ENCODE measurements around the gene HTN3. TPM values are rescaled to one million over a fixed set of nuclear protein-coding genes. Genes with fewer than 3 reads are reported as not detected.
"Not testable (repeated sequence)": the region's sequence is repeated elsewhere in the genome, so short reads cannot be mapped to it uniquely, and the experiment has no call there.

The HTN3 gene
- total RNA-seq (2014; rRNA removed; shearing (Covaris generic)): 42.2 and 49.0 TPM in 2 replicates
- 5.2 and 10.1 TPM in 2 replicates for polyA plus RNA-seq (2015; cell fraction: cytosol; rRNA removed)
- 5.0 and 7.0 TPM in 2 replicates for polyA plus RNA-seq (2015; cell fraction: nucleus; rRNA removed)

DNA sequence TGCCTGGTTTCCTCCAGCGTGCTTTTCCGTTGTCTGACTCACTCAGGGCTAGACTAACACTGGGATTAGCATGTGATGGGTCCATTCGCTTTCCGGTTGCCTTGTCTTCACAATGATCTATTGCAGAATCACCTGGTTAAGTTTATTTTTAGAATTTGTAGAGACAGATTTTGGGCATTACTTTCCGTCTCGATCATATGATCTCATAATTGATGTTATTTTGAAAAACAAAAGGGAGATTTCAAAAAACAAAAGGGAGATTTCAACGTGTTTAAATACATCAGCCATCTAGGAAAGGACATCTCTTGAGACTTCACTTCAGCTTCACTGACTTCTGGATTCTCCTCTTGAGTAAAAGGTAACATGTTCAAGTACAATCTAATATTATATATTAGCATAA is at the start of gene HTN3:
TSS of gene HTN3 (plus strand) at position 301 of the 400 bp plus-strand sequence. CDS start 2,282 bp downstream, outside the sequence.
- in situ Hi-C loops (cut with HindIII; ENCODE audit: low pct_unique_long_range_greater_than_20kb, low sequenced_read_pairs); DNase-seq (ENCODE audit: low read depth, low spot score): not testable (repeated sequence)

DNA sequence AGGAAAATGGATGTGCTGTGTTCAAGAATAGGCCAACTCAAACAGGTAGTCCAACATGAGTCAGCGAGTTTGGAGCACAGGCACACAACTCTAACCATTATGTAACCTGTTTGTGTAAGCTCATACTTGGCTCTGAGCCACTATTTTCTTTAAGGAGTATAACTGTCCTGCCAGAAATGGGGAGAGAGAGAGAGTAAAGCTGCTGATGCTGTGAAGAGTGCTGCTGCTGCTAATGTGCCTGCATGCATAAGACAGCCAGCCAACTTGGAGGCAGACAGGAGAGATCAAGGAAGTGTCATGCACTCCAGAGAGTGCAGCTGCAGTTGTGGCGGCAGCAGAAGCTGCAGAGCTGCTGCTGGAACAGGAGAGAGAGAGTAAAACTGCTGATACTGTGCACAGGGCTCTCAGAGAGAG is 44.2 kb upstream of the HTN3 start:
- in situ Hi-C loops (cut with HindIII; ENCODE audit: low pct_unique_long_range_greater_than_20kb, low sequenced_read_pairs): no loop called here
- peak; percentile 2 for DNase-seq (ENCODE audit: low read depth, low spot score)

DNA sequence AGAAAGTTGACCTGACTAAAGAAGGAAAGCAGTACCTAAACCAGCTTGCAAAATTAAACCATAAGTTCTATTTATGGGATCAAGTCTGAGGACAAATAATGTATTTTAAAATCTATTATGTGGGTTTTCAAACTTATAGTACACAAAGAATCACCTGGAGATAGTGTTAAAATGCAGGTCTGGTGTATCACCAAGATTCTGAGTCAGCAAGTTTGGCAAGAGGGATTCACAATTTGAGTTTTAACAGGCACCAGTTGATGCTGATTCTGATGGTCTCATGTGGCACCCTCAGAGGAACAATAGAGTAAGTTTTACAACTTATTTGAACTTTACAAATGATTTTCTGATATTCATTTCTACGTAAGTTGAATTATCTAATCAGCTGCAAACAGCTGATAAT is 41.6 kb upstream of the HTN3 start:
- in situ Hi-C loops (cut with HindIII; ENCODE audit: low pct_unique_long_range_greater_than_20kb, low sequenced_read_pairs): no loop called here

DNA sequence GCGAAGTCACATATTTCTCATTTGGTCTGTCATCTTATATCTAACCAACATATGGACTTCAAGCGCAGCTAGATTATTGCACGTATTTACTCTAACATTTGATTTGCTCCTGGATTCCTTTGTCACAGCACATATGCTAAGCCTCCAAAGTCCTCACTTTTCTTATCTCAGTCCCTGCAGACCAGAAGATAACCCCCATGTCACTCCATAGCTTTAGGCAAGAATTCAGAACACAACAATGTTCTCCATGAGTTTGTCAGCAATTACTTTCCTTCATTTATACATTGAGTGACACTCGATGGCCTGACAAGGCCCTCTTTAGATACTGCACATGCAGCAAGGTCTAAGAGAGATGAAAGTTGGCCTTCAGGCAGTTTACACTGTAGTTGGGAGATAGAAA is 37.2 kb upstream of the HTN3 start:
- in situ Hi-C loops (cut with HindIII; ENCODE audit: low pct_unique_long_range_greater_than_20kb, low sequenced_read_pairs): no loop called here
- no peak for DNase-seq (ENCODE audit: low read depth, low spot score)

More for the DNA sequence above, 41.6 kb upstream of the HTN3 start:
- no peak for DNase-seq (ENCODE audit: low read depth, low spot score)

DNA sequence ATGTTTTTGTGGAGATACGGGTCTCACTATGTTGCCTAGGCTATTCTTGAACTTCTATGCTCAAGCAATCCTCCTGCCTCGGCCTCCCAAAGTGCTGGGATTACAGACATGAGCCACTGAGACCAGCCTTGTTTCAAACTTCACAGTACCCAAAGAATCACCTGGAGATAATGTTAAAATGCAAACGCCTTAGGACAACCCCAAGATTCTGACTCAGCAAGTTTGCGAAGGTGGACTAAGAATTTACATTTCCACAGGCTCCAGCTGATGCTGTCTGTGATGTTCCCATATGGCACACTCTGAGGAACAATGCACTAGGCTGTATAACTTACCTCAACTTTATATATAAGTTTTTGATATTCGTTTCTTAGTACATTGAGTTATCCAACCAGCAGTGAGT is 33.5 kb upstream of the HTN3 start:
- in situ Hi-C loops (cut with HindIII; ENCODE audit: low pct_unique_long_range_greater_than_20kb, low sequenced_read_pairs): no loop called here
- no peak for DNase-seq (ENCODE audit: low read depth, low spot score)

DNA sequence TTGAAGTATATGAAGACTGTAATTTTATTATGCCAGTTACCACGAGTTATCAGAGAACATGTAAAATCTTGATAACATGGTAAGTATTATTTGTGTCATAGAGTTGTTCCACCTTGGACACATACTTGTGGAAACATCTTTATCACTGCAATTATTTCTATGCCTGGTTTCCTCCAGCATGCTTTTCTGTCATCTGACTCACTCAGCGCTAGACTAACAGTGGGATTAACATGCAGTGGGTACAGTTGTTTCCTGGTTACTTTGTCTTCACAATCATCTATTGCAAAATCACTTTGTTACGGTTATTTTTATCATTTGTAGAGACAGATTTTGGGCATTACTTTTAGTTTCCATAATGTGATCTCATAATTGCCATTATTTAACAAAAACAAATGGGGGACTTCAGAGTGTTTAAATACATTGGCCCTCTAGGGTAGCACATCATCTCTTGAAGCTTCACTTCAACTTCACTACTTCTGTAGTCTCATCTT is 32.7 kb upstream of the HTN3 start, which contains the start of gene STATH:
TSS of gene STATH (plus strand) at position 441 of the 491 bp plus-strand sequence. CDS start 2,472 bp downstream, outside the sequence.
- no peak for DNase-seq (ENCODE audit: low read depth, low spot score)
- in situ Hi-C loops (cut with HindIII; ENCODE audit: low pct_unique_long_range_greater_than_20kb, low sequenced_read_pairs): no loop called here

DNA sequence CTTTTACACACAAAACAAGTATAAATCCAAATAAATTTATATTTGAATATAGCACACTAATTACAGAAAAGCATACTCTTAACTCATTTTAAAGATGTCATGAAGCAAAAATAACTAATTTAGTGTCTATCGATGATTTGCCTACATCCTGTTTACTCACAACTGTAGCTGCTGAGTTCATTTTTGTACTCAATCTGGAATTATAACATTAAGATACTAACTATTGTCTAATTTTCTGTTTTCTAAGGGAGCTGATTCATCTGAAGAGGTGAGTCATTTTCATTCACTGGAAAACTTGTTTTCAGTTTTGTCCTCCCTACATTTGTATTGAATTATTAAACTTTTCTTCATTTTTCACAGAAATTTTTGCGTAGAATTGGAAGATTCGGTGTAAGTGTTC is 28.8 kb upstream of the HTN3 start:
- no peak for DNase-seq (ENCODE audit: low read depth, low spot score)

DNA sequence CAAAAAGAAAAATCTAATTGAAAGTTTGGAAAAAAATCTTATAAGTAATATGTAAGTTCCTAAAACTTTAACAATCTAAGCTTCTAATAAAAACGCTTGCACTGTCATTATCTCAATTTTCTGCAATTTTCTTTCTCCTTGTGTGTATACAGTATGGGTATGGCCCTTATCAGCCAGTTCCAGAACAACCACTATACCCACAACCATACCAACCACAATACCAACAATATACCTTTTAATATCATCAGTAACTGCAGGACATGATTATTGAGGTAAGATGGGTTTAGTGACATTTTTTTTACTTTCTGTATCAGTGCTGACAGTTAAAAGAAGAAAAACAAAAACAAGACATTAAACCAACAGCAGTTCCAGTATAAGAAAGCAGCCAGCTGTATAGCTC is 27.5 kb upstream of the HTN3 start:
- in situ Hi-C loops (cut with HindIII; ENCODE audit: low pct_unique_long_range_greater_than_20kb, low sequenced_read_pairs): no loop called here
- DNase-seq (ENCODE audit: low read depth, low spot score): no peak

More for the DNA sequence above, 28.8 kb upstream of the HTN3 start:
- in situ Hi-C loops (cut with HindIII; ENCODE audit: low pct_unique_long_range_greater_than_20kb, low sequenced_read_pairs): no loop called here

DNA sequence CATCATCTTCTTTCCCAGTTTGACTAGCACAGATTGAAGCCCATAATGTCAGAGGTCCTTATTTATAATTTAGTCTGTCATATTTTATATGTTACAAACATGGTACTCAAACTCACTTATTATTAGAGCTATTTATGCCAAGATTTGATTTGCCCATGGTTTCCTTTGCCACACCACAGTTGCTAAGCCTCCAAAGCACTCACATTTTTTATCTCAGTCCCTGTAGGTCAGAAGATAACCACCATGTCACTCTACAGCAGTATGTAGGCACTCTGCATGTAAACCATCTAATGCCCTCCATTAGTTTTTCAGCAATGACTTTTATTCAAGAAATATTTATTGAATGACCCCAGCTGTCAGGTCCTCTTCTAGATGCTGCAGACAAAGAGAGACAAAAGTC is 25.8 kb upstream of the HTN3 start:
- in situ Hi-C loops (cut with HindIII; ENCODE audit: low pct_unique_long_range_greater_than_20kb, low sequenced_read_pairs): no loop called here
- DNase-seq (ENCODE audit: low read depth, low spot score): no peak

DNA sequence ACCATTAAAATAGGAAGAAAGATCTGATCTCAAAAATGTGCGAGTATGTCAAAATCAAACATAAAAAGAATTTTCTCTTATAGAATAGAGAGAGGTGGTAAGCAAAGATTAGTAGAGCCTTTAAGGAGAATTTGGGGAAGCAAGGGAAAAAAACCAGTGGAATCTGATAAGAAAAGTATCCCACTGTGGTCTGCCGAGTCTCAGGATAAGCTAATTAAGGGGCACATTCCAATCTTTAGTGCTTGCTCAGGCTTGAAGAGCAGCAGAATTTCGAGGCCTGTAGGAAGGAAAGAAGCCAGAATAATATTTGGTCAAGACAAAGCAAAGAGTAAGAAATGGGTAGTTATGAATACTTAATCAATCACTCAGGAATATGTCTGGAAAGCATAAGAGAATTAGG is 19.5 kb upstream of the HTN3 start:
- DNase-seq (ENCODE audit: low read depth, low spot score): no peak
- in situ Hi-C loops (cut with HindIII; ENCODE audit: low pct_unique_long_range_greater_than_20kb, low sequenced_read_pairs): no loop called here

DNA sequence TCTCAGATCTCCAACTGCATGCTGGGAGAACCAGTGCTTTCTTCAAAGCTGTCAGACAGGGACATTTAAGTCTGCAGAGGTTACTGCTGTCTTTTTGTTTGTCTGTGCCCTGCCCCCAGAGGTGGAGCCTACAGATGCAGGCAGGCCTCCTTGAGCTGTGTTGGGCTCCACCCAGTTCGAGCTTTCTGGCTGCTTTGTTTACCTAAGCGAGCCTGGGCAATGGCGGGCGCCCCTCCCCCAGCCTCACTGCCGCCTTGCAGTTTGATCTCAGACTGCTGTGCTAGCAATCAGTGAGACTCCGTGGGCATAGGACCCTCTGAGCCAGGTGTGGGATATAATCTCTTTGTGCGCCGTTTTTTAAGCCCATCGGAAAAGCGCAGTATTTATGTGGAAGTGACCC is 9.3 kb upstream of the HTN3 start:
- in situ Hi-C loops (cut with HindIII; ENCODE audit: low pct_unique_long_range_greater_than_20kb, low sequenced_read_pairs); DNase-seq (ENCODE audit: low read depth, low spot score): not testable (repeated sequence)

DNA sequence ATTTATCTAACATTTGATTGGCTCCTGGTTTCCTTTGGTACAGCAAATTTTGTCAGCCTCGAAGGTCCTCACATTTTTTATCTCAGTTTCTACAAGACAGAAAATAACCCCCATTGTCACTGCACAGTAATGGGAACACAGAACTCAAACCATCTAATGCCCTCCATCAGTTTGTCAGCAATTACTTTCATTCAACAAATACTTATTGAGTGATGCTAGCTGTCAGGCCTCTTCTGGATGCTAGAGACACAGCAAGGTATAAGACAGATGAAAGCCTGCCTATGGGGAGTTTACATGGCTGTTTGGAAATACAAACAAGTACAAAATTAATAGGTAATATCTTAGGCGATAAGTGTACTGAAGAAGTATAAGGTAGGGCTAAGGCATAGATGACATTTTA is 5.0 kb upstream of the HTN3 start:
- in situ Hi-C loops (cut with HindIII; ENCODE audit: low pct_unique_long_range_greater_than_20kb, low sequenced_read_pairs): no loop called here
- no peak for DNase-seq (ENCODE audit: low read depth, low spot score)

DNA sequence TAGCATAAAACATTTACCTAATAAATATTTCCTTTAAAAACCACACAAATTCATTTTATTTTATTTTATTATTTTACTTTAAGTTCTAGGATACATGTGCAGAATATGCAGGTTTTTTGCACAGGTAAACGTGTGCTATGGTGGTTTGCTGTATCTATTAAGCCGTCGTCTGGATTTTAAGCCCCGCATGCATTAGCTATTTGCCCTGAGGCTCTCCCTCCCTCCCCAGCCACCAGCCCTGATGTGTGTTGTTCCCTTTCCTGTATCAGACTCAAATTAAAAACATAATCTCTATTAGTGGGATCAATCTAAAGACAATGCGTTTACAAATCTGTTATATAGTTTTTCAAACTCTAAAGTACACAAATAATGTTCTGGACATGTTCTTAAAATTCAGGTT is 1.2 kb upstream of the HTN3 start:
- in situ Hi-C loops (cut with HindIII; ENCODE audit: low pct_unique_long_range_greater_than_20kb, low sequenced_read_pairs): no loop called here
- DNase-seq (ENCODE audit: low read depth, low spot score): no peak

DNA sequence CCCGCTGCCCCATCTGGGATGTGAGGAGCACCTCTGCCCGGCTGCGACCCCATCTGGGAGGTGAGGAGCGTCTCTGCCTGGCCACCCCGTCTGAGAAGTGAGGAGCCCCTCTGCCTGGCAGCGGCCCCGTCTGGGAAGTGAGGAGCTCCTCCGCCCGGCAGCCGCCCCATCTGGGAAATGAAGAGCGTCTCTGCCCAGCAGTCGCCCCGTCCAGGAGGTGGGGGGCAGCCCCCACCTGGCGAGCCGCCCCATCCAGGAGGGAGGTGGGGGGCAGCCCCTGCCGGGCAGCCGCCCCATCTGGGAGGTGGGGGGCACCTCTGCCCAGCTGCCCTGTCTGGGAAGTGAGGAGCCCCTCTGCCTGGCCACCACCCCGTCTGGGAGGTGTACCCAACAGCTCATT is 9.3 kb downstream of the HTN3 start:
- in situ Hi-C loops (cut with HindIII; ENCODE audit: low pct_unique_long_range_greater_than_20kb, low sequenced_read_pairs); DNase-seq (ENCODE audit: low read depth, low spot score): not testable (repeated sequence)

DNA sequence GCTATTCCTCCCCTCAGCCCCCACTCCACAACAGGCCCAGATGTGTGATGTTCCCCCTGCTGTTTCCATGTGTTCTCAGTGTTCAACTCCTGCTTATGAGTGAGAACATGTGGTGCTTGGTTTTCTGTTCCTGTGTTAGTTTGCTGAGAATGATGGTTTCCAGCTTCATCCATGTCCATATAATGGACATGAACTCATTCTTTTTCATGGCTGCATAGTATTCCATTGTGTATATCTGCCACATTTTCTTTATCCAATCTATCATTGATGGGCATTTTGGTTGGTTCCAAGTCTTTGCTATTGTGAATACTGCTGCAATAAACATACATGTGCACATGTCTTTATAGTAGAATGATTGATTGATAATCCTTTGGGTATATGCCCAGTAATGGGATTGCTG is 11.7 kb downstream of the HTN3 start:
- DNase-seq (ENCODE audit: low read depth, low spot score); in situ Hi-C loops (cut with HindIII; ENCODE audit: low pct_unique_long_range_greater_than_20kb, low sequenced_read_pairs): not testable (repeated sequence)

DNA sequence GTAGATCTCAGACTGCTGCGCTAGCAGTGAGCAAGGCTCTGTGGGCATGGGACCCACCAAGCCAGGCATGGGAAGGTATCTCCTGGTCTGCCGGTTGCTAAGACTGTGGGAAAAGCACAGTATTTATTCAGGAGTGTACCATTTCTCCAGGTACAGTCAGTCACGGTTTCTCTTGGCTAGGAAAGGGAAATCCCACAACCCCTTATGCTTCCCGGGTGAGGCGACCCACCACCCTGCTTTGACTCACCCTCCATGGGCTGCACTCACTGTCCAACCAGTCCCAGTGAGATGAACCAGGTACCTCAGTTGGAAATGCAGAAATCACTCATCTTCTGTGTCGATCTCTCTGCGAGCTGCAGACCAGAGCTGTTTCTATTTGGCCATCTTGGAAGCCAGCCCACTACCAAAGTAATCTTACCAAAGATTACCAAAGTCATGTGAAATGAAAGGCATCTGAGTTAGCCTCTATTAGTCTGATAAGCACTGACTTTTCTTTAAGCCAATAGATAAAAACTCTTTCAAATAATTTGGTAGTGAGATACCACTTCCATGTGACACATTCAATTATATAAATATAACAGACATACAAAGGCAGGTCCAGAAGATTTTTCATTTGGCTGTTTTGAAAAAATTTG is 13.5 kb downstream of the HTN3 start:
- in situ Hi-C loops (cut with HindIII; ENCODE audit: low pct_unique_long_range_greater_than_20kb, low sequenced_read_pairs): no loop called here
- DNase-seq (ENCODE audit: low read depth, low spot score): no peak

DNA sequence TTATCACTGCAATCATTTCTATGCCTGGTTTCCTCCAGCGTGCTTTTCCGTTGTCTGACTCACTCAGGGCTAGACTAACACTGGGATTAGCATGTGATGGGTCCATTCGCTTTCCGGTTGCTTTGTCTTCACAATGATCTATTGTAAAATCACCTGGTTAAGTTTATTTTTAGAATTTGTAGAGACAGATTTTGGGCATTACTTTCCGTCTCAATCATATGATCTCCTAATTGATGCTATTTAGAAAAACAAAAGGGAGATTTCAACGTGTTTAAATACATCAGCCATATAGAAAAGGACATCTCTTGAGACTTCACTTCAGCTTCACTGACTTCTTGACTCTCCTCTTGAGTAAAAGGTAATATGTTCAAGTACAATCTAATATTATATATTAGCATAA is 21.9 kb downstream of the HTN3 start, which contains the start of gene HTN1:
TSS of gene HTN1 (plus strand) at position 301 of the 400 bp plus-strand sequence. CDS start 2,639 bp downstream, outside the sequence.
- DNase-seq (ENCODE audit: low read depth, low spot score): peak; percentile 54
- in situ Hi-C loops (cut with HindIII; ENCODE audit: low pct_unique_long_range_greater_than_20kb, low sequenced_read_pairs): not testable (repeated sequence)

DNA sequence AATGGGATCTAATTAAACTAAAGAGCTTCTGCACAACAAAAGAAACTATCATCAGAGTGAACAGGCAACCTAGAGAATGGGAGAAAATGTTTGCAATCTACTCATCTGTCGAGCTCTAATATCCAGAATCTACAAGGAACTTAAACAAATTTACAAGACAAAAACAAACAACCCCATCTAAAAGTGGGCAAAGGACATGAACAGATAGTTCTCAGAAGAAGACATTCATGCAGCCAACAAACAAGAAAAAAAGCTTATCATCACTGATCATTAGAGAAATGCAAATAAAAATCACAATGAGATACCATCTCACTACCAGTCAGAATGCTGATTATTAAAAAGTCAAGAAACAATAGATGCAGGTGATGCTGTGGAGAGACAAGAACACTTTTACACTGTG is 28.3 kb downstream of the HTN3 start:
- in situ Hi-C loops (cut with HindIII; ENCODE audit: low pct_unique_long_range_greater_than_20kb, low sequenced_read_pairs); DNase-seq (ENCODE audit: low read depth, low spot score): not testable (repeated sequence)

DNA sequence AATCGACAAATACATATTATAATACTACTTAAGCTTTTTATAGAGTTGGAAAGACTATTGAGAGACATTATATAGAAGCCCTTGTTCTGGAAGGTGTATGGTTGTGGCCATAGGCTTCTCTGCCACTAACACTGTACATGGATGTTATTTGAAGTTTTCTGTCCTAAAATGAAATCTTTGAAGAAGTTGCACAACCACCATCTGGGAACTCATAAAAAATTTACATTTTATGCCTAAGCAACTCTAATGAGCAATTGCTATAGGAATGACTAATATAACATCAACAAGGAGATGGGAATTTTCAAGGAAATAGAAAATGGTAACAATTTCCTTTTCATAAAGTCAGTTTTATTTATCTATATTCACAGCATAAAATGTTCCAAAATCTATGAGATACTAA is 29.4 kb downstream of the HTN3 start:
- DNase-seq (ENCODE audit: low read depth, low spot score): no peak
- in situ Hi-C loops (cut with HindIII; ENCODE audit: low pct_unique_long_range_greater_than_20kb, low sequenced_read_pairs): no loop called here
